ENCODE results near the gene C9orf153.

Gene C9orf153

GRCh38 chr9:86259557-86259956 lies at the start of gene C9orf153:
C9orf153 (minus strand) TSS chr9:86259657; CDS start chr9:86229603, 30,054 bp downstream.
- POLR2A ChIA-PET: no interaction called here
- CTCF ChIA-PET: no interaction called here
- DNase-seq (ENCODE audit: extremely low spot score): no peak
- TF ChIP-seq FOXA1 (IDR thresholded peaks at IDR 0.05): no peak
- no peak for TF ChIP-seq BHLHE40 (IDR thresholded peaks at IDR 0.05; ENCODE audit: borderline replicate concordance)
- no peak for TF ChIP-seq NFRKB (IDR thresholded peaks at IDR 0.05)
- no peak for TF ChIP-seq FOXK2 (IDR thresholded peaks at IDR 0.05)
- TF ChIP-seq HDGF (IDR thresholded peaks at IDR 0.05; ENCODE audit: borderline replicate concordance): no peak
- no peak for TF ChIP-seq PKNOX1 (IDR thresholded peaks at IDR 0.05)

- POLR2A ChIA-PET: no interaction called here
Measured at GRCh38 chr9:86308687-86309086, 49.2 kb upstream of the C9orf153 start.

GRCh38 chr9:86304236-86304730 lies 44.8 kb upstream of the C9orf153 start:
- TF ChIP-seq TARDBP (IDR thresholded peaks at IDR 0.05): no peak
- no peak for TF ChIP-seq HDGF (IDR thresholded peaks at IDR 0.05; ENCODE audit: borderline replicate concordance)
- TF ChIP-seq BHLHE40 (IDR thresholded peaks at IDR 0.05; ENCODE audit: borderline replicate concordance): no peak
- no peak for DNase-seq (ENCODE audit: extremely low spot score)
- ChIA-PET POLR2A (interaction anchor here (0.7 kb wide), 1 partner anchor 970 kb away, joined by 3 read pairs; no protein-coding TSS in a partner anchor), CTCF (no interaction called here)

More at GRCh38 chr9:86308687-86309086, 49.2 kb upstream of the C9orf153 start:
- DNase-seq (ENCODE audit: extremely low spot score): no peak
- CTCF ChIA-PET: interaction anchor here (0.7 kb wide), 1 partner anchor 106 kb away, joined by 3 read pairs; no protein-coding TSS in a partner anchor
- TF ChIP-seq PKNOX1 (IDR thresholded peaks at IDR 0.05): no peak
- no peak for TF ChIP-seq ARNT (IDR thresholded peaks at IDR 0.05)
- TF ChIP-seq HDGF (IDR thresholded peaks at IDR 0.05; ENCODE audit: borderline replicate concordance): no peak
- no peak for TF ChIP-seq SUZ12 (IDR thresholded peaks at IDR 0.05)
- TF ChIP-seq TARDBP (IDR thresholded peaks at IDR 0.05): no peak
- no peak for TF ChIP-seq LEF1 (IDR thresholded peaks at IDR 0.05; ENCODE audit: borderline replicate concordance)
- TF ChIP-seq ELF4 (IDR thresholded peaks at IDR 0.05): no peak
- TF ChIP-seq NFRKB (IDR thresholded peaks at IDR 0.05): no peak
- TF ChIP-seq L3MBTL2 (conservative IDR thresholded peaks at IDR 0.05): no peak
- no peak for TF ChIP-seq BHLHE40 (IDR thresholded peaks at IDR 0.05; ENCODE audit: borderline replicate concordance)
- TF ChIP-seq FOXM1 (IDR thresholded peaks at IDR 0.05; ENCODE audit: borderline replicate concordance): no peak
- no peak for TF ChIP-seq CTBP1 (IDR thresholded peaks at IDR 0.05; ENCODE audit: borderline replicate concordance)
- no peak for TF ChIP-seq SP1 (IDR thresholded peaks at IDR 0.05)
- no peak for TF ChIP-seq FOXK2 (IDR thresholded peaks at IDR 0.05)
- no peak for TF ChIP-seq ZNF384 (IDR thresholded peaks at IDR 0.05)
- no peak for TF ChIP-seq FOXA1 (IDR thresholded peaks at IDR 0.05)

GRCh38 chr9:86303316-86303975 lies 44.0 kb upstream of the C9orf153 start:
- DNase-seq (ENCODE audit: extremely low spot score): no peak
- ChIA-PET CTCF (no interaction called here), POLR2A (no interaction called here)
- TF ChIP-seq PKNOX1 (IDR thresholded peaks at IDR 0.05) (no peak), FOXK2 (IDR thresholded peaks at IDR 0.05) (no peak), ARNT (IDR thresholded peaks at IDR 0.05) (no peak), FOXA1 (IDR thresholded peaks at IDR 0.05) (no peak), FOXM1 (IDR thresholded peaks at IDR 0.05; ENCODE audit: borderline replicate concordance) (no peak), LEF1 (IDR thresholded peaks at IDR 0.05; ENCODE audit: borderline replicate concordance) (no peak), L3MBTL2 (conservative IDR thresholded peaks at IDR 0.05) (no peak), SUZ12 (IDR thresholded peaks at IDR 0.05) (no peak), NFRKB (IDR thresholded peaks at IDR 0.05) (no peak), HDGF (IDR thresholded peaks at IDR 0.05; ENCODE audit: borderline replicate concordance) (no peak), TARDBP (IDR thresholded peaks at IDR 0.05) (no peak), ZNF384 (IDR thresholded peaks at IDR 0.05) (no peak), BHLHE40 (IDR thresholded peaks at IDR 0.05; ENCODE audit: borderline replicate concordance) (no peak), SP1 (IDR thresholded peaks at IDR 0.05) (no peak), CTBP1 (IDR thresholded peaks at IDR 0.05; ENCODE audit: borderline replicate concordance) (no peak), ELF4 (IDR thresholded peaks at IDR 0.05) (no peak)

GRCh38 chr9:86301686-86302085 lies 42.2 kb upstream of the C9orf153 start:
- DNase-seq (ENCODE audit: extremely low spot score): no peak
- CTCF ChIA-PET: no interaction called here
- POLR2A ChIA-PET: no interaction called here
- TF ChIP-seq FOXA1 (IDR thresholded peaks at IDR 0.05) (no peak), ELF4 (IDR thresholded peaks at IDR 0.05) (no peak), ZNF384 (IDR thresholded peaks at IDR 0.05) (no peak), NFRKB (IDR thresholded peaks at IDR 0.05) (no peak), HDGF (IDR thresholded peaks at IDR 0.05; ENCODE audit: borderline replicate concordance) (no peak), LEF1 (IDR thresholded peaks at IDR 0.05; ENCODE audit: borderline replicate concordance) (no peak), TARDBP (IDR thresholded peaks at IDR 0.05) (no peak), SUZ12 (IDR thresholded peaks at IDR 0.05) (no peak), FOXK2 (IDR thresholded peaks at IDR 0.05) (no peak), PKNOX1 (IDR thresholded peaks at IDR 0.05) (no peak), L3MBTL2 (conservative IDR thresholded peaks at IDR 0.05) (no peak), ARNT (IDR thresholded peaks at IDR 0.05) (no peak), FOXM1 (IDR thresholded peaks at IDR 0.05; ENCODE audit: borderline replicate concordance) (no peak), BHLHE40 (IDR thresholded peaks at IDR 0.05; ENCODE audit: borderline replicate concordance) (no peak), SP1 (IDR thresholded peaks at IDR 0.05) (no peak), CTBP1 (IDR thresholded peaks at IDR 0.05; ENCODE audit: borderline replicate concordance) (no peak)
